Left lung (tissue), 10 donors: Measurements from ENCODE around the gene DNAH8. TPM values are rescaled to one million over a fixed set of nuclear protein-coding genes. Genes with fewer than 3 reads are reported as not detected.

Experiments used
- ATAC-seq: fragments of 200-7000 bp; cut with Tn5 transposase; one replicate; pipeline ENCODE4 v1.9.1; 2020; ENCODE audit warnings: moderate library complexity
- DNase-seq, 4 donors: peaks; one replicate each; pipeline ENCODE4 v3.0.0-alpha.2; 2013 to 2020
- H3K27ac ChIP-seq, 2 donors: fragments of 200-600 bp; sonication (generic) in 1 of 2; one replicate each; pipeline versions ENCODE4 v1.5.0 to v1.8.0; 2020 to 2021
- H3K27me3 ChIP-seq, 2 donors: fragments of 200-600 bp; sonication (generic) in 1 of 2; one replicate each; pipeline versions ENCODE4 v1.5.0 to v1.8.0; 2020 to 2021
- H3K36me3 ChIP-seq, 2 donors: fragments of 200-600 bp; sonication (generic) in 1 of 2; one replicate each; pipeline versions ENCODE4 v1.5.0 to v1.8.0; 2020 to 2021
- H3K4me1 ChIP-seq, 2 donors: fragments of 200-600 bp; one replicate each; pipeline ENCODE4 v1.8.0; 2021
- H3K4me3 ChIP-seq, 2 donors: fragments of 200-600 bp; sonication (generic) in 1 of 2; one replicate each; pipeline versions ENCODE4 v1.5.0 to v1.8.0; 2020 to 2021; ENCODE audit warnings: mild to moderate bottlenecking in 1 of 2
- H3K9me3 ChIP-seq, 2 donors: fragments of 200-600 bp; sonication (generic) in 1 of 2; one replicate each; pipeline versions ENCODE4 v1.5.0 to v1.8.0; 2020 to 2021
- intact Hi-C, 2 donors: fragments of 100-400 bp; cut with DNase I; formaldehyde crosslinking; loops; one replicate each; pipeline versions ENCODE4 v1.11.2 to v1.14.2; 2022
- polyA plus RNA-seq, 6 donors: library from polyadenylated mRNA; unstranded; fragments of 120-200 nt; gene quantifications; one replicate each; pipeline ENCODE4 v1.2.1, GENCODE V29; 2013; ENCODE audit not compliant: insufficient read length in 6 of 6
- total RNA-seq, 2 donors: library from RNA; stranded (reverse); fragmentation: NEBNext Ultra II Directional; extraction: Animal tissue kit (Norgen Biotek cat#: 25700); gene quantifications; one replicate each; pipeline ENCODE4 v1.2.1, GENCODE V29; 2021
- TF ChIP-seq, protein P1 (sequence below), 2 donors: fragments of 200-600 bp; sonication (generic) in 1 of 2; IDR thresholded peaks; one replicate each; pipeline versions ENCODE4 v1.5.0 to v1.8.0; 2021; ENCODE audit warnings: antibody characterized with exemption in 2 of 2
- donor health status: DM: no; HTN: yes; CAD: no.
- donor health status: DM: no; HTN: no; CAD: no.

The DNAH8 gene
- total and polyA plus RNA-seq, 8 donors: 0.03 to 0.34 (median 0.08) TPM

DNA sequence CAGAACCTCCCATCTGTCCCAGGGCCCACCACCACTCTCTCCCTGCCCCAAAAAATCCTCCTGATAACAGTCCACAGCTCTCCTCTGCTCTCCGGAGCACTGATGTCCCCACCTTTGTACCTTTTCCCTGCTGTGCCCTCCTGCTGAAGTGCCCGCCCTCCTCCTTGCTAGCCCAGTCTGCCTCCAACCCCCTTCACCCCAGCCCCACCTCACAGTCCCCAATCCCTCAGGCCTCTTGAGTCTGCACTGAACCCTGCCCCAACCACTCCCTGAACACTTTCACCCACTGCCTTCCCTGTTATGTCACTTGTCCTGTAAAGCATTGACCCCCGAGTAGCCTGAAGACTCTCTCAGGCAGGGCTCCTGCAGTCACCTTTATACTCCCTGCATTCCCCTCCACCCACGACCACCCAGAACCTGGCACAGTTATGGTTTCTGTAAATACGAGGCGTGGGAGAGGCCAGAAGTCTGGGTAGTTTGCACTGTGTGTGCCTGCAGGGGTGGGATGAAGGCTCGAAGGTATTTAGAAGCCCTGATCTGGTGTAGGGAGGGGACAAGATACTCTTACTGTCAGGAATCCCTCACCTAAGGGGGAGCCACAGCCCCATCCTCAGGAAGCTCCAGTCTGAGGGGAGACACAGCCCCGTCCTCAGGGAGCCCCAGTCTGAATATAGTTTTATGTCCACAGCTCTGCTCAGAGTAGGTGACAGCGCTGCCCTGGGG, 338.9 kb downstream of the DNAH8 start:
- no peak for ATAC-seq
- H3K4me1 ChIP-seq: peaks cover 0 to 3% of the 10 kb centered on the region in 2 donors
- H3K4me3 ChIP-seq: no peak overlapping the region
- peaks cover 9 to 13% of the 10 kb centered on the region in 2 donors for H3K27me3 ChIP-seq
- DNase-seq: no peak
- no peak overlapping the region for H3K27ac ChIP-seq
- intact Hi-C loops: no loop called here
- H3K36me3 ChIP-seq: no peaks in the 10 kb centered on the region
- TF ChIP-seq, protein P1, sequence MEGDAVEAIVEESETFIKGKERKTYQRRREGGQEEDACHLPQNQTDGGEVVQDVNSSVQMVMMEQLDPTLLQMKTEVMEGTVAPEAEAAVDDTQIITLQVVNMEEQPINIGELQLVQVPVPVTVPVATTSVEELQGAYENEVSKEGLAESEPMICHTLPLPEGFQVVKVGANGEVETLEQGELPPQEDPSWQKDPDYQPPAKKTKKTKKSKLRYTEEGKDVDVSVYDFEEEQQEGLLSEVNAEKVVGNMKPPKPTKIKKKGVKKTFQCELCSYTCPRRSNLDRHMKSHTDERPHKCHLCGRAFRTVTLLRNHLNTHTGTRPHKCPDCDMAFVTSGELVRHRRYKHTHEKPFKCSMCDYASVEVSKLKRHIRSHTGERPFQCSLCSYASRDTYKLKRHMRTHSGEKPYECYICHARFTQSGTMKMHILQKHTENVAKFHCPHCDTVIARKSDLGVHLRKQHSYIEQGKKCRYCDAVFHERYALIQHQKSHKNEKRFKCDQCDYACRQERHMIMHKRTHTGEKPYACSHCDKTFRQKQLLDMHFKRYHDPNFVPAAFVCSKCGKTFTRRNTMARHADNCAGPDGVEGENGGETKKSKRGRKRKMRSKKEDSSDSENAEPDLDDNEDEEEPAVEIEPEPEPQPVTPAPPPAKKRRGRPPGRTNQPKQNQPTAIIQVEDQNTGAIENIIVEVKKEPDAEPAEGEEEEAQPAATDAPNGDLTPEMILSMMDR (IDR thresholded peaks at IDR 0.05): no peak
- H3K9me3 ChIP-seq: no peaks in the 10 kb centered on the region

DNA sequence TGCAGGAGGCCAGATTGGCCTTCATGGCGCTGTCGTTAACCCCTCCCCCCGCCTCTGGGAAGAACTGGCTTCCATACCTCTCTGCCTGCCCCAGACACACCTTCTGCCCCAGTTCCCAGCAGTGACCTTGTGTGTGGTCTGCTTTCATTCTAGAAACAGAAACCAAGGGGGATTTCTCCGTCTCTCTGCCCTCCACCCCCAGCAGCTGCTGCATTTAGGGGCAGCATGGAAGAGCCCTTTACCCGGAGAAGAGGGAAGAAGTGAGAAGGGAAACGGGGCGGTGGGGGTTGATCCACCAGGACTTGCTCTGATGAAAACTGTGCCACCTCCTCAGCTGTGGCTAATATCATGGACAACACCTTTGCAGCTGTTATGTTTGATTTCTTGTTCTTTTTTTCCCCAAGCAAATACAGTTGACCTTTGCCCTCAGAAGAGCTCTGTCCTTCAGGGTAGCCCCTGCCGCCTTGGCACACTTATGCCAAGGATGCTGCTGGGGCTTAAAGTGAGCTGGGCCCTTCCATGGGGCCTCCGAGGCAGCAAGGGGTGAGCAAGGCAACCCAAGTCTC, 339.5 kb downstream of the DNAH8 start:
- no peak for DNase-seq
- Histone ChIP-seq H3K36me3 (no peaks in the 10 kb centered on the region), H3K4me1 (no peaks in the 10 kb centered on the region), H3K9me3 (no peaks in the 10 kb centered on the region), H3K4me3 (no peak overlapping the region), H3K27ac (no peak overlapping the region), H3K27me3 (peaks cover 3 to 6% of the 10 kb centered on the region in 2 donors)
- ATAC-seq: no peak
- TF ChIP-seq, protein P1 (IDR thresholded peaks at IDR 0.05): no peak
- intact Hi-C loops: no loop called here

DNA sequence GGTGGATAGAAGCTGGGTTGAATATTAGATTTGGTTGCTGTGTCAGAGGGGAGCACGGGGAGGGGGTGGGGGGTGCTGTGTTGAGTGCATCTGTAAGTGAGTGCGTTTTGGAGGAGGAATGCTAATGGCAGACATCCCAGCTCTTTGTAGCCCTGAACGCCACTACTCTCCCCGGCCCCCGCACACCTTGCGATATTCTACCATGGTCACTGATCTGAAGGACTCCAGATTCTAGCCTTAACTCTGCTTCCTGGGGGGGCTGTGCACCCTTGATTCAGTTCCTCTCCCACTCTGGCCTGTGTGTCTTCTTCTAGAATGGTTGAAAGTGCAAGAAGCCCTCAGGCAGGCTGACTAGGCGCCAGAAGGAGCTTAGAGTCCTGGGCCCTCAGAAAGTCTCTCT, 340.6 kb downstream of the DNAH8 start:
- H3K27ac ChIP-seq: no peak overlapping the region
- DNase-seq (no peak), ATAC-seq (no peak)
- H3K4me1 ChIP-seq: no peaks in the 10 kb centered on the region
- H3K36me3 ChIP-seq: no peaks in the 10 kb centered on the region
- peaks cover 0 to 3% of the 10 kb centered on the region in 2 donors for H3K27me3 ChIP-seq
- H3K9me3 ChIP-seq: no peaks in the 10 kb centered on the region
- H3K4me3 ChIP-seq: no peak overlapping the region
- intact Hi-C loops: no loop called here
- TF ChIP-seq, protein P1 (IDR thresholded peaks at IDR 0.05): no peak

DNA sequence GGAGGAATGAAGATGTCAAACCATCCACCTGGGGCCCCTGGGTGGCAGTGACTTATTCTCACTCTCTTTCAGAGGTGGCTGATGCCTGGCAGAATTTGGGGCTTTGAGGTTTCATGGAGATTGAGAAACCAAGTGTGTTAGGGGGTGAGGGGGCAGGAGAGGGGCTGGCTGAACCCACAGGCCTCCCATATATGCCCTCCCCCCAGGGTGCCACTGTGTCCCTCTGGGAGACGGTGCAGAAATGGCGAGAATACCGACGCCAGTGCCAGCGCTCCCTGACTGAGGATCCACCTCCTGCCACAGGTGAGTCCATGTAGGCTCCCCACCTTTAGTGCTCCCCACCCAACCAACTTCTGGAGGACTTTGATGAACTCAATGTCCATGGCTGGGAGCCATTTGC, 341.1 kb downstream of the DNAH8 start:
- peaks cover 0 to 6% of the 10 kb centered on the region in 2 donors for H3K27me3 ChIP-seq
- intact Hi-C loops: no loop called here
- TF ChIP-seq, protein P1 (IDR thresholded peaks at IDR 0.05): no peak
- H3K27ac ChIP-seq: no peak overlapping the region
- H3K4me1 ChIP-seq: no peaks in the 10 kb centered on the region
- no peaks in the 10 kb centered on the region for H3K9me3 ChIP-seq
- H3K36me3 ChIP-seq: no peaks in the 10 kb centered on the region
- DNase-seq: no peak
- no peak overlapping the region for H3K4me3 ChIP-seq
- no peak for ATAC-seq

DNA sequence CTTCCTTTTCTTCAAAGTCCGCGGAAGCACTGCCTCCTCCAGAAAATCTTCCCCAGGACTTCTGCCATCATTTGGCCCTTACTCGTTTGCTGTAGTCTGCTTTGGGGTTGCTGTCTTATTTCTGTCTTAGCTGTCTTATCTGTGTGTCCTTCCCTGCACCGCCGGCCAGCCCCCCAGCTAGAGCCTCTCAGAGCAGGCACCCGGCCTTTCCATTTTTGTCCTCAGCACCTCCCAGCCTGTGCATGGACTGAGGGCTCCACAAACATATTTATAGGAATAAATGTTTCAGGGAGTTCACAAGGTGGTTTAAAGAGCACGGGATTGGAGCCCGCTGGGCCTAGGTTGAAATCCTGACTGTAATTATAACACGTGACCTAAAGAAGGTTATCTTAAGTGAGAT, 341.6 kb downstream of the DNAH8 start:
- ATAC-seq (no peak), DNase-seq (no peak)
- H3K36me3 ChIP-seq: no peaks in the 10 kb centered on the region
- TF ChIP-seq, protein P1 (IDR thresholded peaks at IDR 0.05): no peak
- H3K4me3 ChIP-seq: no peak overlapping the region
- H3K4me1 ChIP-seq: no peaks in the 10 kb centered on the region
- H3K27me3 ChIP-seq: peaks cover 0 to 6% of the 10 kb centered on the region in 2 donors
- no peaks in the 10 kb centered on the region for H3K9me3 ChIP-seq
- intact Hi-C loops: no loop called here
- H3K27ac ChIP-seq: no peak overlapping the region
